ENCODE data around the gene NSUN5.
"Not testable (repeated sequence)": the region's sequence is repeated elsewhere in the genome, so short reads cannot be mapped to it uniquely, and the experiment has no call there.

Gene NSUN5

GRCh38 chr7:73308074-73308664 is 457 bp downstream of the NSUN5 start:
- H3K4me3 ChIP-seq (ENCODE audit: low read depth, low read length): peak overlapping the region; percentile 99
- DNase-seq (ENCODE audit: low read depth): no peak
- TF ChIP-seq CTCF (IDR thresholded peaks at IDR 0.05; ENCODE audit: low read depth, low read length, missing control alignments): no peak

GRCh38 chr7:73307436-73307835 is 1.2 kb downstream of the NSUN5 start:
- TF ChIP-seq CTCF (IDR thresholded peaks at IDR 0.05; ENCODE audit: low read depth, low read length, missing control alignments): no peak
- peak overlapping the region; percentile 99 for H3K4me3 ChIP-seq (ENCODE audit: low read depth, low read length)

GRCh38 chr7:73304612-73305387 is 3.8 kb downstream of the NSUN5 start:
- DNase-seq (ENCODE audit: low read depth); H3K4me3 ChIP-seq (ENCODE audit: low read depth, low read length): not testable (repeated sequence)

More at GRCh38 chr7:73307436-73307835, 1.2 kb downstream of the NSUN5 start:
- DNase-seq (ENCODE audit: low read depth): no peak

- no peak for DNase-seq (ENCODE audit: low read depth)
- no peak for TF ChIP-seq CTCF (IDR thresholded peaks at IDR 0.05; ENCODE audit: low read depth, low read length, missing control alignments)
Measured at GRCh38 chr7:73304071-73304470, 4.6 kb downstream of the NSUN5 start.

GRCh38 chr7:73303546-73303945 is 5.1 kb downstream of the NSUN5 start:
- TF ChIP-seq CTCF (IDR thresholded peaks at IDR 0.05; ENCODE audit: low read depth, low read length, missing control alignments): no peak
- DNase-seq (ENCODE audit: low read depth): no peak
- no peak overlapping the region for H3K4me3 ChIP-seq (ENCODE audit: low read depth, low read length)

More at GRCh38 chr7:73304071-73304470, 4.6 kb downstream of the NSUN5 start:
- no peak overlapping the region for H3K4me3 ChIP-seq (ENCODE audit: low read depth, low read length)

- not testable (repeated sequence) for DNase-seq (ENCODE audit: low read depth); H3K4me3 ChIP-seq (ENCODE audit: low read depth, low read length)
Measured at GRCh38 chr7:73302846-73303245, 5.8 kb downstream of the NSUN5 start.

- not testable (repeated sequence) for DNase-seq (ENCODE audit: low read depth)
Measured at GRCh38 chr7:73301108-73301507, 7.5 kb downstream of the NSUN5 start.

GRCh38 chr7:73299812-73300211 is 8.8 kb downstream of the NSUN5 start:
- not testable (repeated sequence) for DNase-seq (ENCODE audit: low read depth); H3K4me3 ChIP-seq (ENCODE audit: low read depth, low read length)

More at GRCh38 chr7:73301108-73301507, 7.5 kb downstream of the NSUN5 start:
- not testable (repeated sequence) for H3K4me3 ChIP-seq (ENCODE audit: low read depth, low read length)

- not testable (repeated sequence) for DNase-seq (ENCODE audit: low read depth); H3K4me3 ChIP-seq (ENCODE audit: low read depth, low read length)
Measured at GRCh38 chr7:73297706-73298105, 10.9 kb downstream of the NSUN5 start.

GRCh38 chr7:73297235-73297634 is 11.4 kb downstream of the NSUN5 start:
- DNase-seq (ENCODE audit: low read depth): not testable (repeated sequence)

GRCh38 chr7:73277210-73277609 is 31.4 kb downstream of the NSUN5 start:
- not testable (repeated sequence) for DNase-seq (ENCODE audit: low read depth); H3K4me3 ChIP-seq (ENCODE audit: low read depth, low read length)

More at GRCh38 chr7:73297235-73297634, 11.4 kb downstream of the NSUN5 start:
- H3K4me3 ChIP-seq (ENCODE audit: low read depth, low read length): not testable (repeated sequence)

GRCh38 chr7:73267813-73268212 is 40.8 kb downstream of the NSUN5 start:
- not testable (repeated sequence) for H3K4me3 ChIP-seq (ENCODE audit: low read depth, low read length); DNase-seq (ENCODE audit: low read depth)

- not testable (repeated sequence) for H3K4me3 ChIP-seq (ENCODE audit: low read depth, low read length); DNase-seq (ENCODE audit: low read depth)
Measured at GRCh38 chr7:73266719-73267368, 41.8 kb downstream of the NSUN5 start.

- DNase-seq (ENCODE audit: low read depth); H3K4me3 ChIP-seq (ENCODE audit: low read depth, low read length): not testable (repeated sequence)
Measured at GRCh38 chr7:73262416-73262815, 46.2 kb downstream of the NSUN5 start.

All from GM12864 (cell line).